ENCODE data around the gene KLF15.

KLF15 gene

DNA sequence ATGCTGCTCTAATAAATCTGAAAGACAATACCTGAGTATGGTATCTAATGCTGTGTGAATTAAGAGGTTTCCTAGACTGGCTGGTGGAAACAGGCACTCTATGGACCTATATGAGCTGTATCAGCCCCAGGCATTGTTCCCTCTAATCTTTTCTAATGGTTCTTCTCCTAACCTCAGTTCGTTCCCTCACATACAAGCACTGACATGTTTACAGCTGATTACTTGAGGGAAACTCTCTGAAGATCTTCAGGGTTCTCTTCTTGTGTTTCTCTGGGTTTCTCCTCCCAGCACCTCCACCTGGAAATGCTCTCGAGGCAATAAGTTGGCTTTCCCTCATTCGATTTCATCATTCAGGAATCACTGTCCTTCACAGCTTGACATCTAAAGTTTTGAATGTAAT lies 52.9 kb downstream of the KLF15 start:
- DNase-seq: no peak

DNA sequence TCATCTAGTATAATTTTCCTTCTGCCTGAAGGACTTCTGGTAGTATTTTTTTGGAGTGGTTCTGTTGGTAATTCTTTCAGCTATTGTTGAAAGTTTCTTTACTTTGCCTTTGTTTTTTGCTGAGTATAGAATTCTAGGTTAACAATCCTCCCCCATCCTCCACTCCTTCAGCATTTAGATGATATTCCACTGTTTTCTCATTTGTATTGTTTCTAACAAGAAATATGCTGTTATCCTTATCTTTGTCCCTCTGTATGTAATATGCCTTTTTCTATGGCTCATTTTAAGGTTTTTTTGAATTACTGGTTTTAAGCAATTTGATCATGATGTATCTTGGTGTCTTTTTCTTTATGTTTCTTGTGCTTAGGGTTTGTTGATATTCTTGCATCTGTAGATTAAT lies 53.9 kb downstream of the KLF15 start:
- DNase-seq: no peak

DNA sequence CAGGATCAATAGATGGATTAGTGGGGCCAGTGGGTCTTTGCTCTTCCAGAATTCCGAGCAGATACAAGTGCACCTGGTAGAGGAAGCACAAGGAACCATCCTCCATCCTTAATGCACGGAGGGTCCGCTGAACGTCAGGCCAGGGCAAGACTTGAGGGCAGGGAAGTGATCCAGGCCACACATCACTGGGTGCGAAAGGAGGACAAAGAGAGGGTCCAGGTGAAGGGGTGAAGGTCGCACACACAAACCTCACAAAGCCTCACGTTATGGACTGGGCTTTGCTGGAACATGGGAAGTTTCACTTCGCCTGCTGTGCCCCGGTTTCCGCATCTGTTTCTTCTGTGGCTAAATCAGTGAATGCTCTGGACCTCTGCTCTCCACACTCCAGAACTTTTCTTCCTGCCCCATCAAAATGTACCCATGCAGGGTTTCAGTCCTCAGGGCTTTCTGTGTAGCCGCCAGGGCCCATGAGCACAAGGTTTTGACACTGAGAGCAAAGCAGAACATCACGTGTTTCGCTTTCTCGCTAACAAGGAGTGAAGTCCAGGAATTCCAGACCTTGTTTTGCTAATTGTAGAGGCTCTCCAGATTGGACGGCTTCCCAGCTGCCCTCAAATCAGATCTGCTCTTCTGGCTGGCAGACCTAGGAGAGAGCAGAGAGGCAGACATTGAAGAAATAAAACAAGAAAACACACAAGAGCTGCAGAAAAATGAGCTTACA lies 56.3 kb downstream of the KLF15 start:
- DNase-seq: no peak

DNA sequence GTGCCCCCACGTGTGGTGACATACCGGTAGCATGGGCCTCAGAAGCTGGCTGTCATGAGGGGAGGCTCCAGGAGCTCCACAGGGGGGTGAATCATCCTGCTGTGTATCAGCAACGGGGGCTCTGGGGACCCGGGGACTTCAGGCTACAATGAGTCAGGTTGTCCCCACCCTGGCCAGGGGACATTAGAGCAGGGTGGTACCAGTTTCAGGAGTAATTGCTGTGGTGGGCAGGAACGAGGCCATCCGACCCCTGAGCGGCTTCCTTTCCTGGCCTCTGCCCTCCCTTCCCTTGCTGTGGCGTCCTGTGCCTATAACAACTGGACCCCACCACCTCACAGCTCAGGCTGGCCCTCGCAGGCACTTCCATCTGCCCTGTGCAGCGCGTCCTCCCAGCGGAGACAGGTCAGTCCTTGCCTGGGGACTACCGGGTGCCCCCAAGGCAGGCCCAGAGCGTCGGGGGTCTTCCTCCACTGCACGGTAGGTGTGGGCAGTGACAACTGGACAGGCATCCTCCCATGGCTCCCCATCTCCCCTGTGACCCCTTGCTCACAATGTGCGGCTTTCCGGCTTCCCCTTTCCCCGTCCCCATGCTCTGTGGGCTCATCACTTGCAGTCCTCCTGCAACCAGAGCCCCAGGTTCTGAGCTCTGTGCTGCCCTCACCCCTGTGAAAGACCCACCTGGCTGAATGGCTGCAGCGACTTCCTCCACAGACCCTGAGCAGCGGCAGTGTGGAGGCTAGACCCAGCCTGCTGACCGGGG lies 57.0 kb downstream of the KLF15 start:
- DNase-seq: no peak

DNA sequence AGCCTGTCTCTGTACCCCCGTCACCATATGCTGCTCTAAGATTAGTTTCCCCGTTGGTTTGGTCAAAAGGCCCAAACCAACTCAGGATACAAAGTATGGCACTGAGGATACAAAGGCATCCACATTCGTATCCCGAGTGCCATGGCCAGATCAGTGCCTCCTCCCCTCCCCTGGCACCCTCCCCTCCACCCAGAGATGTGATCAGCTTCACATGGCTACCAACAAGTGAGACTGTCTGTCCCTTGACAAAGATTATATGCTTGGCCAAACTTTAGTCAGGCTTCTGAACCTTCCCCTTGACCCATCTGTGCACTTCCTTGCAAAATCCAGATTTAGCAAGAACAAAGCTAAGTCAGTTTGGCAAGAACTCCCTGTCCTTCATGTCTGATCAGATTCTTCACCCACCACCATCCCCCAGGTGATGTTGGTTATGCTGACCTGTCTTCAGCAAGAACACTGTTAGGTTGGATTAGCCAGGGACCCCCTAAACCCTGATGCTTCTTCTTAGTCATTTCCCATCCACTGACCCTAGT lies 61.7 kb downstream of the KLF15 start:
- no peak for DNase-seq

DNA sequence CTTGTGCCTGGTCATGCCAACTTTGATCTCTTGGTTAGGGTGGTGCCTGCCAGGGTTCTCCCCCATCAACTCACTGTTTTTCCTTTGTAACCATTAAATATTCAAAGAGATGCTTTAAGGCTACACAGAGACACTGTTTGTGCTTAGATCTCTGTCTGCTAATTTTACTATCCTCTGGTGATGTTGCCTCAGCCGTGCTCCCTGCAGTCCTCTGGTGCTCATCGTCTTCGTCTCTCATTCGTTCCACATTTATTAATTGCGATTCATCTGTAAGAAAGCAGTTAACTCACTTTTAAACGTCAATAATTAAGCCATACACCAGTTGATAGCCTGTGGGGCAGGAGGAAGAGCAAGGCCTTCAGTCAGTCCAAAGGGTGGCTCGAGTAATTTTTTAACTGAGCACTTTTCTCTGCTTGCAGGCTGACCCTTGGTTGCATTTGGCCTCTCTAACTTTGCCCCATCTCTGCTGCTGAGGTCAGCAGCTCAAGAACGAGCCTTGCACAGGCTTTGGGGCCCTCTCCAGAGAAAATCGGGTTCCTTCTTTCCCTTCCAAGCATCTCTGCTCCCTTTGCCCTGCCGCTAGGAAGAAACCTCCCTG lies 62.9 kb downstream of the KLF15 start:
- DNase-seq: no peak

DNA sequence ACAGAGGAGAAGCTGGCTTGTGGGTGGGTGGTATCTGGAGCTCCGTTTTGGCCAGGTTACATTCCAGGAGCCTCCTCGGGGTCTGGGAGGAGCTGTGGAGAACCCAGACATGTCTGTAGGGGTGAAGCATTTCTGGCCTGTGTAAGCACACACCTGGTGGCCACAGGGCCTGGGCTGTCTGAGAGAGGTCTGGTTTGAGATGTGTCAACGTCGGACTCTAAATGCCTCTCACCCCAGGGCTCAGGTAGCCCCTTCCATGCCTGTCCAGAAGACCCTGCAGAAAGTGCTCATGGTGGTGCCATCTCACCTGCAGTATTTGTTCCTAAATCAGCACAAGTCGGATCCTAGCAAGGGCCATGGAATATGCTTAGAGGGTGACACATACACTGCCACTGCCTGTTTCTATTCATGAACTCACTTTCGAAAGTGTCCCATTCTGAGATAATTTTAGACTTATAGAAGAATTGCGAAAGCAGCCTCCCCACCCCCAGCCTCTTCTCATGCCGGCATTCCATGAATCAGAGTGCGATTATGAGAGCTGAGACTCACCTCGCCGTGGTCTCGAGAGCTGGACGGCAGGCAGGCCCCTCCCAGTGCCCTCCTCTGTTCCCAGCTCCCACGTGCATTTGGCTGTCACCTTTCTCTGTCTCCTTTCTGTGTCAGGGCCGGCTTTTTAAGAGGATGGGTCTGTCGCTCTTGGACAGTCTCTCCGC lies 63.7 kb downstream of the KLF15 start:
- no peak for DNase-seq

Data from DMS79 treated with DMSO at 0.1 percent for 48 hours (cell line).